Measurements from ENCODE around the gene CHST6.
A peak's percentile ranks its signal among the peaks of the same experiment; 100 is the strongest.
"Not testable (repeated sequence)": the region's sequence is repeated elsewhere in the genome, so short reads cannot be mapped to it uniquely, and the experiment has no call there.

Gene CHST6

DNA sequence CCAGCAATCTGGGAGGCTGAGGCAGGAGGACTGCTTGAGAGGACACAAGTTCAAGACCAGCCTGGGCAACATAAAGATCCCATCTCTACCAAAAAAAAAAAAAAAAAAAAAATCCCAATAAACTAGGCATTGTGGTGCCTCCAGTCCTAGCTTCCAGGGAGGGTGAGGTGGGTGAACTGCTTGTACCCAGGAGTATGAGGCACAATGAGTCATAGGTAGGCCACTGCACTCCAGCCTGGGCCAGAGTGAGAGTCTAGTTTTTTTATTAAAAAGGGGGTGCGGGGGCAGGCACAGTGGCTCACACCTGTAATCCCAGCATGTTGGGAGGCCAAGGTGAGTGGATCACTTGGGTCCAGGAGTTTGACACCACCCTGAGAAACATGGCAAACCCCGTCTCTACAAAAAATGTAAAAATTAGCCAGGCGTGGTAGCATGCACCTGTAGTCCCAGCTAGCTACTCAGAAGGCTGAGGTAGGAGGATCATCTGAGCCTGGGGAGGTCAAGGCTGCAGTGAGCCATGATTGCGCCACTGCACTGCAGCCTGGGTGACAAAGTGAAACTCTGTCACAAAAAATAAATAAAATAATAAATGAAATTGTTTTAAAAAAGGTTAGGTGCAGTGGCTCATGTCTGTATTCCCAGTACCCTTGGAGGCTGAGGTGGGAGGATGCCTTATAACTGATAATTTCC is 7.8 kb upstream of the CHST6 start:
- DNase-seq = no peak

DNA sequence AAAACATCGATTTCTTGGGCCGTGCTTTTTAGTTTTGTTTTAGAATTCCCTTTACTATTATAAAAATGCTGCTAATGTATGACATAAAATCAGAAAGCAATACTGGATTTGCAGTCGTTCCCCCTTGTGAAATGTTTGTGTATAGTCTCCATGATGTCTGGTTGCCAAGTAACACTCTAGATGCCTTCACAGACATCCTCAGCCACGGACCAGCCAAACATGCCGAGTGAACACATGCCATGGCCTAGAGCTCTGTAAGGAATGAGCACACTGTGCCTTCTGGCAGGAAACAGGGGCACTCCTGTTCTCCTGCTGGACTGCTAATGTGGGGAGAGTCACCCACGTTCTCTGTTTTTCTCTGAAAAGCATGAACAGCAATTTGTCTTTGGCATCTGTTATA is 6.6 kb upstream of the CHST6 start:
- not testable (repeated sequence) for DNase-seq

GRCh38 chr16:75501359-75501758 is 6.1 kb upstream of the CHST6 start:
- no peak for DNase-seq

- DNase-seq = peak; percentile 4 to 51
These were observed 3.5 kb upstream of the CHST6 start for GRCh38 chr16:75498605-75499322.

GRCh38 chr16:75497558-75497957 is 2.3 kb upstream of the CHST6 start:
- no peak for DNase-seq

DNA sequence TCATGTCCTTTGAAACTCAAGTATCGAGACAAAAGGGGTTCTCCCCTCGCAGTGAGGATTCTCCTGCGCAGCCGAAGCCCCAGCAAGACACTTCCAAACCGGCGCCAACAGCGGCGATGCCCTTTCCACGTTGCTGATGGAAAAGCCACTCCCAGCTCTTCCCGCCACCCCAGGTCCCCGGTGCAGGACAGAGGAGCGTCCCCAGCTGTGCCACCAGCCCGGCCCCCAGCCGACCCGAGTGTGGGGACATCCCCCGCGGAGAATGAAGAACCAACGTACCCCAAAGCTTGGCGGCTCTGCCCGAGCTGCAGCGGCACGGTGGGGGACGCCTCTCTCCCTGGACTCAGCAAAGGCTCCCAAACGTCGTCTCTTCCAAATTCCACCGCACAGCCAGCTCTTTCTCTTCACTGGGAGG is 573 bp downstream of the CHST6 start:
- DNase-seq = no peak

- no peak for DNase-seq
These were observed 1.1 kb downstream of the CHST6 start for GRCh38 chr16:75494184-75494583.

DNA sequence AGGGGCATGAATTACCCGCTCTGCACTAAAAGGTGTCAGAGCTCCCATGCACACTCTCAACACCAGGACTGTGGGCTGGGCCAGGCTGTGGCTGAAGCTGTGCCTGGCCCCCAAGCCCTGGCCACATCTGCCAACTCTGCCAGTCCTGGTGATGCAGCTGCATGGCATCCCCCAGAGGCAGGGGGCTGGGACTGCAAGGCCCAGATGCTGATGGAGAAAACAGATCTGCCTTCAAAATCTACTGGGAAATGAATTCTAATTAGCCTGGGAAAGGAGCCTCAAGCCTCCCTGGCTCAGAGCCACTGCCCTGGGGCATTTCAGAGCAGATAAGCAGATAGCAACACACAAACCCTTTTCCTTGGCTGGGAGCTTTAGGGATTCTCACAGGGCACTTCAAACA is 3.4 kb downstream of the CHST6 start:
- DNase-seq = peak in 1 of 2 experiments; percentile 28

GRCh38 chr16:75488322-75488721 is 6.9 kb downstream of the CHST6 start:
- DNase-seq = no peak

- DNase-seq = no peak
These were observed 8.4 kb downstream of the CHST6 start for GRCh38 chr16:75486676-75487313.

DNA sequence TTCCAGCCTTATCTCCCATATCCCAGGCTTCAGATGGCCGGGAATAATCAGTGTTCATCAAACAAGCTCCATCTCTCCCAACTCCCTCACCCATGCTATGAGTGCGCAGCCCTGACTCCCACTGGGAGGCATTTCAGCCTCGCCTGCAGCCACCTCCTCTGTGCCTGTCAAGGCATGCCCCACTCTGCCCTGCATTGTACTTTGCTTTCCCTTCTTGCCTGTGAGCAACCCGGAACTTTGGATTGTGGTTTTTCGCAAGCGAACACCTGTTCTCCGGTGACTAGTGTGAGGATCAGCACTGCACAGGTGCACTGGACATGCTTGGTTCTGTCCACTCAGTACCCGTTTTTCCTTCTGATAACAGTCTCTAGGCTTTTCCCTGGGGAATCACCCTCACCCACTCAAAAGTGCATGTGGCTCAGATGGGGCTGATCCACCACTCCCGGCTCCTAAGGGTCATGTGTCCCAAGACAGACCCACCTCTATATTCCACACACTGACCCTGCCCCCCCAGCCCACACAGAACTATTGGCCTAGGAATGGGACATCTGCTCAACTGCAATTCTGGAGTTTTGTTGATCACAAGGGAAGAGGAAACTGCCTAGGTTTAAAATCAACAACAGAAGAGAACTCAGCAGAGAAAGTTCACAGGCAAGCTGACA is 9.1 kb downstream of the CHST6 start:
- DNase-seq = no peak

- DNase-seq = no peak
These were observed 9.8 kb downstream of the CHST6 start for GRCh38 chr16:75485230-75486013.

DNA sequence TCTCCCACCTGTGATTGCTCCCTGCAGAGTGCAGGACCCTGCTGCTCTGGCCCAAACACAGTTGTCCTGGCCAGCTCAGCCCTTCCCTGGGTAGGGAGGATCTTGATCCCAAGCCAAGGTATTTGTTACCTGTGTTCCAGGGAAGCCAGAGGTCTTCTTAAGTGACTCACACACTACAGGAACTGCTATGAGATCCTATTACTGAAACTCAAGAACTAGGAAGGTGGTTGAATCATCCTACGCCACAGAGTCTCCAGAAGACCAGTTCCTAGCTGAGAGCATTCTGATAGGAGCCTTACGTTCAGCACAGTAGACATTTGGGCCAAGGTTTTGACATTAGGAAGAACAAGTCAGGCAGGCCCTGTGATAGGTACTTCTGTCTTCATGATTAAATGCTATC is 12.0 kb downstream of the CHST6 start:
- DNase-seq = no peak

- no peak for DNase-seq
These were observed 12.6 kb downstream of the CHST6 start for GRCh38 chr16:75482434-75483205.

DNA sequence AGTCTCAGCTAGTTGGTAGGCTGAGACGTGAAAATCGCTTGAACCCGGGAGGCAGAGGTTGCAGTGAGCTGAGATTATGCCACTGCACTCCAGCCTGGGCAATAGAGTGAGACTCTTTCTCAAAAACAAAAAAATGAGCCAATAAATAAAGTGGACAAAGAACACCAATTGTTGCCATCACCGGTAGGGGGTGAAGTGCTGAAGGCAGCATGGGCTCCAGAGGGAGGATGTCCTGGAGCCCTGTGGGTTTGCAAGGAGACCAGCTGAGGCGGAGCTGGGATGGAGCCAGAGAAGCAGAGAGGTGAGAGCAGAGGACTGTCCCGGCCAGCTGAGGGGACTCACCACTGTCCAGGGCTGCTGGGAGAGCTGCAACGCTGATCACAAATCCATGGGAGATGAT is 13.8 kb downstream of the CHST6 start:
- no peak for DNase-seq

- no peak for DNase-seq
These were observed 15.7 kb downstream of the CHST6 start for GRCh38 chr16:75479421-75479990.

- no peak for DNase-seq
These were observed 16.5 kb downstream of the CHST6 start for GRCh38 chr16:75478480-75479345.

DNA sequence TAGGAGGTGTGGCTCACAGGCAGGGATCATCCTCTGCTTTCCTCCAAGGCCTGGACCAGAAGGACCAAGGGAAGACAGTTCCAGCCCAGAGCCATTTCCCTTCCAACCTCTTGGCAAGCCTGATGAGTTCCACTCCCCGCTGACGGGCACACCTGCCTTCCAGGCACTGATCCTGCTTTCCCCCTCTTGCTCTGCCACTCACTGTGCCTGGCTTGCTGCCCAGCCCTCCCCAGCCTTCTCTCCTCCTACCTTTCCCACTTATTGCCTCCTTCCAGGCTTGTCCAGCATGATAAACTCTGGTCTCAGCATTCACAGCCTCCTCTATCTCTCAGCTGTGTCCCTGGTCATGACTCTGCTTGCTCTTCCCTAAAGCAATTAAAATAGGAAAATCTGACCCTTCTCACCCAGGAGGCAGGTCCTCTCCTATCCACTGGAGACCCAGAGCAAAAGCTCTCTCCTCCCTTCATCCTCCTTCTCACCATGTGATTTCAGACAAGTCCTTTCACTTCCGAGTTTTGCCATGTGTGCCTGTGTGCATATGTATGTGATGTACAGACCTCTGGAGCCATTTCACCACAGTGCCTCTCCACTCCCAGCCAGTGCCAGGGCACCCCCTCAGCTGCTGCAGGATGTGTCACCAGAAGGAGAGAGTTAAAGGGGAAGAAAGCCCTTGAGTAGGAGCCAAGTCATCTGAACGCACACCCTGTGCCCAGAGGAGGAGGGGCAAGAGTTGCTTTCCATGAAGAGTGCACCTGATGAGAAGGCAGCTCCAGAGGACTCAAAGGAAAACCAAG is 17.4 kb downstream of the CHST6 start:
- DNase-seq = peak in 1 of 2 experiments; percentile 21

DNA sequence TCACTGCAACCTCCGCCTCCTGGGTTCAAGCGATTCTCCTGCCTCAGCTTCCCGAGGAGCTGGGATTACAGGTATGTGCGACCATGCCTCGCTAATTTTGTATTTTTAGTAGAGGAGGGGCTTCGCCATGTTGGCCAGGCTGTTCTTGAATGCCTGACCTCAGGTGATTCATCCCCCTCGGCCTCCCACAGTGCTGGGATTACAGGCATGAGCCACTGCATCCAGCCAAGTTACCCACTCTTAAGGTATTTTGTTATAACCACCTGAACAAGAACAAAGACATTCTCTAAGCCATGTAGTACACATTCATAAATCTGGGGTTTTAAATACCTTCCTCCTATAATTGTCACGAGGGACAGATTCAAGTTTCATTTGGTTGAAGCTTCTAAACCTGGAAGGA is 18.4 kb downstream of the CHST6 start:
- DNase-seq = no peak

DNA sequence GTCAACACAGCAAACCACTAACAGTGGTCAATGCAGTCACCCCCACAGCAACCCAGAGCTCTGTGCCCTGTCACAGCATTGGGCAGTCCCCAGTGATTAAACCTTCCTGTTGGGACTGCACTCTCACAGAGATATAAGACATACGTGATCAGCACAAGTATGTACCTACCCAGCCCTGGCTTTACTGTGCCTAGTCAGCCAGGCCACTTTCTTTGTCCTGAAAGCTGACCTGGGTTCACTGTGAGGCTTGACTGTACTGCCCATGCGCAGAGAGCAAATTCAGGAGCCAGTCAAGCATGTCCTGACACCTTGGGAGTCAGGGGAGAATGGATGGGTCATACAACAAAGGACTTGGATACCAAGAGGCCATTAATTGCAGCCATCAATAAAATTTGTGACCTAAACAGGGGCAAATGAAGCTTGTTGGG is 19.8 kb downstream of the CHST6 start:
- no peak for DNase-seq

Data from SHP77 (cell line).